H9 (cell line): Measurements from ENCODE around the gene PXDC1. TPM values are rescaled to one million over a fixed set of nuclear protein-coding genes. Genes with fewer than 3 reads are reported as not detected.

Experiments
- DNase-seq: peaks from one replicate; pipeline ENCODE4 v3.0.0-alpha.2; 2017
- H2AFZ ChIP-seq: one replicate; pipeline ENCODE4 v1.6.1; 2013; ENCODE audit warnings: mild to moderate bottlenecking, low read length, control low read depth, moderate library complexity
- H2AK5ac ChIP-seq: 2 replicates; pipeline ENCODE4 v1.6.1; 2013; ENCODE audit warnings: low read length, control low read depth, mixed read lengths; ENCODE audit not compliant: insufficient read length
- H2BK120ac ChIP-seq: one replicate; pipeline ENCODE4 v1.6.1; 2013; ENCODE audit warnings: low read depth, mild to moderate bottlenecking, low read length, control low read depth, inconsistent platforms; ENCODE audit not compliant: poor library complexity, severe bottlenecking
- H2BK12ac ChIP-seq: 2 replicates; pipeline ENCODE4 v1.6.1; 2013; ENCODE audit warnings: low read length, control low read depth, mixed read lengths, low read depth; ENCODE audit not compliant: insufficient read length
- H2BK15ac ChIP-seq: 2 replicates; pipeline ENCODE4 v1.6.1; 2013; ENCODE audit warnings: low read depth, low read length, control low read depth
- H2BK20ac ChIP-seq: one replicate; pipeline ENCODE4 v1.6.1; 2013; ENCODE audit warnings: low read depth, mild to moderate bottlenecking, low read length, control low read depth, inconsistent platforms; ENCODE audit not compliant: poor library complexity, severe bottlenecking
- H2BK5ac ChIP-seq: 2 replicates; pipeline ENCODE4 v1.6.1; 2013; ENCODE audit warnings: low read length, control low read depth, mixed read lengths; ENCODE audit not compliant: insufficient read length
- H3K14ac ChIP-seq: 2 replicates; pipeline ENCODE4 v1.6.1; 2013; ENCODE audit warnings: low read length, control low read depth; ENCODE audit not compliant: insufficient read depth
- H3K18ac ChIP-seq: 2 replicates; pipeline ENCODE4 v1.6.1; 2013; ENCODE audit warnings: low read depth, mild to moderate bottlenecking, mixed read lengths, low read length, control low read depth; ENCODE audit not compliant: insufficient read length
- H3K23ac ChIP-seq: 2 replicates; pipeline ENCODE4 v1.6.1; 2013; ENCODE audit warnings: low read length, control low read depth, mixed read lengths, low read depth; ENCODE audit not compliant: insufficient read length
- H3K23me2 ChIP-seq: 2 replicates; pipeline ENCODE4 v1.6.1; 2013; ENCODE audit warnings: low read depth, mild to moderate bottlenecking, mixed read lengths, low read length, control low read depth; ENCODE audit not compliant: insufficient read length, poor library complexity, severe bottlenecking
- H3K27ac ChIP-seq: 2 replicates; pipeline ENCODE4 v1.5.1; 2013; ENCODE audit warnings: low read length, control low read depth, mixed read lengths, low read depth; ENCODE audit not compliant: insufficient read length
- H3K27me3 ChIP-seq: 2 replicates; pipeline ENCODE4 v1.6.1; 2013; ENCODE audit warnings: low read length, control low read depth, inconsistent platforms; ENCODE audit not compliant: insufficient read depth
- H3K4ac ChIP-seq: 2 replicates; pipeline ENCODE4 v1.6.1; 2013; ENCODE audit warnings: low read depth, mild to moderate bottlenecking, control low read depth, inconsistent platforms, low read length, moderate library complexity
- H3K4me1 ChIP-seq: 2 replicates; pipeline ENCODE4 v1.6.1; 2013; ENCODE audit warnings: low read length, control low read depth, inconsistent platforms; ENCODE audit not compliant: insufficient read depth
- H3K4me2 ChIP-seq: 2 replicates; pipeline ENCODE4 v1.6.1; 2013; ENCODE audit warnings: low read length, control low read depth, mixed read lengths; ENCODE audit not compliant: insufficient read length, insufficient read depth
- H3K56ac ChIP-seq: 2 replicates; pipeline ENCODE4 v1.6.1; 2013; ENCODE audit warnings: low read depth, mild to moderate bottlenecking, mixed read lengths, low read length, control low read depth; ENCODE audit not compliant: insufficient read length
- H3K79me1 ChIP-seq: 2 replicates; pipeline ENCODE4 v1.6.1; 2013; ENCODE audit warnings: low read depth, mild to moderate bottlenecking, moderate library complexity, low read length, control low read depth, inconsistent platforms; ENCODE audit not compliant: insufficient read depth, poor library complexity, severe bottlenecking
- H3K79me2 ChIP-seq: 2 replicates; pipeline ENCODE4 v1.6.1; 2013; ENCODE audit warnings: low read length, control low read depth, inconsistent platforms; ENCODE audit not compliant: insufficient read depth
- H3K9ac ChIP-seq: 2 replicates; pipeline ENCODE4 v1.6.1; 2013; ENCODE audit warnings: low read length, control low read depth, mixed read lengths; ENCODE audit not compliant: insufficient read length; ENCODE audit errors: extremely low read depth
- H3K9me3 ChIP-seq: one replicate; pipeline ENCODE4 v1.6.1; 2013; ENCODE audit warnings: low read depth, low read length, inconsistent platforms; ENCODE audit not compliant: control insufficient read depth
- H3T11ph ChIP-seq: one replicate; pipeline ENCODE4 v1.6.1; 2013; ENCODE audit warnings: mild to moderate bottlenecking, low read length, control low read depth, inconsistent platforms
- H4K20me1 ChIP-seq: one replicate; pipeline ENCODE4 v1.6.1; 2013; ENCODE audit not compliant: control insufficient read depth, insufficient read length, insufficient read depth
- H4K5ac ChIP-seq: 2 replicates; pipeline ENCODE4 v1.6.1; 2013; ENCODE audit warnings: low read depth, mild to moderate bottlenecking, mixed read lengths, low read length, control low read depth; ENCODE audit not compliant: insufficient read length
- H4K8ac ChIP-seq: replicated peaks from 2 replicates; pipeline ENCODE4 v1.6.1; 2013; ENCODE audit warnings: low read length, control low read depth, mixed read lengths, low read depth; ENCODE audit not compliant: insufficient read length
- H4K91ac ChIP-seq: 2 replicates; pipeline ENCODE4 v1.6.1; 2013; ENCODE audit warnings: low read depth, mild to moderate bottlenecking, moderate library complexity, mixed read lengths, low read length, control low read depth; ENCODE audit not compliant: insufficient read length
- H3K27ac Mint-ChIP-seq, 3 experiments: 2 replicates in 2 of 3; 3 replicates in 1 of 3; pipeline ENCODE4 v1.8.0; 2020 to 2021; ENCODE audit warnings: mixed read lengths in 3 of 3, mild to moderate bottlenecking in 1 of 3, moderate library complexity in 1 of 3
- H3K27me3 Mint-ChIP-seq: 2 replicates; pipeline ENCODE4 v1.8.0; 2021; ENCODE audit warnings: low read depth, mild to moderate bottlenecking, moderate library complexity, mixed read lengths
- H3K36me3 Mint-ChIP-seq, 3 experiments: 2 replicates in 2 of 3; 3 replicates in 1 of 3; pipeline ENCODE4 v1.8.0; 2020 to 2021; ENCODE audit warnings: low read depth in 3 of 3, mixed read lengths in 3 of 3; ENCODE audit not compliant: insufficient read depth in 1 of 3
- H3K4me1 Mint-ChIP-seq, 2 experiments: 2 replicates each; pipeline ENCODE4 v1.8.0; 2020; ENCODE audit warnings: mixed read lengths in 2 of 2
- H3K4me3 Mint-ChIP-seq, 2 experiments: 2 replicates in 1 of 2; 3 replicates in 1 of 2; pipeline ENCODE4 v1.8.0; 2020 to 2021; ENCODE audit warnings: mild to moderate bottlenecking in 2 of 2, mixed read lengths in 2 of 2, moderate library complexity in 1 of 2
- H3K9me3 Mint-ChIP-seq, 2 experiments: 2 replicates in 1 of 2; 3 replicates in 1 of 2; pipeline ENCODE4 v1.8.0; 2020; ENCODE audit warnings: mild to moderate bottlenecking in 2 of 2, mixed read lengths in 2 of 2, moderate library complexity in 1 of 2
- CTCF ChIP-seq: fragments of 200-600 bp; sonication (generic); conservative IDR thresholded peaks from 3 replicates; pipeline ENCODE4 v1.8.0; 2021; ENCODE audit warnings: antibody characterized with exemption, mild to moderate bottlenecking
- WGBS: extraction: QIAGEN DNeasy Blood & Tissue Kit; methylation state at CpG from one replicate; pipeline ENCODE4 v1.1.7; 2013; ENCODE audit warnings: missing lambda C conversion rate, low lambda C conversion rate, mixed read lengths; ENCODE audit not compliant: insufficient read length; ENCODE audit errors: extremely low coverage; 5-methylcytosine and 5-hydroxymethylcytosine counted together
- total RNA-seq: library from RNA; stranded (reverse); gene quantifications from 2 replicates; pipeline ENCODE4 v1.2.1, GENCODE V29; 2021

Gene PXDC1
- total RNA-seq, 1 experiment from 2014 or later: 3.1 TPM

GRCh38 chr6:3698021-3698420 is 53.5 kb downstream of the PXDC1 start:
- TF ChIP-seq CTCF: no peak
- Histone ChIP-seq H3K79me2 (no peaks in the 10 kb centered on the region), H3K23ac (no peak overlapping the region), H3K14ac (no peak overlapping the region), H3K27ac (no peak overlapping the region), H3K4me2 (no peak overlapping the region), H2BK15ac (no peak overlapping the region), H4K20me1 (no peaks in the 10 kb centered on the region), H2BK5ac (no peak overlapping the region), H4K91ac (no peak overlapping the region), H2AK5ac (no peak overlapping the region), H3K9me3 (no peaks in the 10 kb centered on the region), H3K79me1 (no peaks in the 10 kb centered on the region), H3K4ac (no peak overlapping the region), H3T11ph (no peak overlapping the region), H3K4me1 (no peaks in the 10 kb centered on the region), H3K9ac (no peak overlapping the region), H3K56ac (no peak overlapping the region), H4K5ac (no peak overlapping the region), H3K18ac (no peak overlapping the region), H3K23me2 (no peaks in the 10 kb centered on the region), H2AFZ (no peak overlapping the region), H2BK20ac (no peak overlapping the region), H4K8ac (no peak overlapping the region), H2BK120ac (no peak overlapping the region), H3K27me3 (no peaks in the 10 kb centered on the region), H2BK12ac (no peak overlapping the region)
- DNase-seq: no peak
- peak overlapping the region in 1 of 3 experiments; percentile 8; a peak in 1 of 7 replicates for H3K27ac Mint-ChIP-seq
- peaks cover 5 to 20% (median 7%) of the 10 kb centered on the region in 3 experiments; a peak in 5 of 7 replicates for H3K36me3 Mint-ChIP-seq
- H3K4me1 Mint-ChIP-seq: peaks cover 0 to 8% of the 10 kb centered on the region in 2 experiments; a peak in 1 of 4 replicates
- H3K27me3 Mint-ChIP-seq: peaks cover 6% of the 10 kb centered on the region
- H3K9me3 Mint-ChIP-seq: peaks cover 18 to 19% of the 10 kb centered on the region in 2 experiments
- H3K4me3 Mint-ChIP-seq: no peak overlapping the region
- no CpG with 5 or more reads among the region's 5 CpGs for WGBS
